ENCODE measurements around the gene NPTN.
"Not testable (repeated sequence)": the region's sequence is repeated elsewhere in the genome, so short reads cannot be mapped to it uniquely, and the experiment has no call there.

- TF ChIP-seq, protein P1, sequence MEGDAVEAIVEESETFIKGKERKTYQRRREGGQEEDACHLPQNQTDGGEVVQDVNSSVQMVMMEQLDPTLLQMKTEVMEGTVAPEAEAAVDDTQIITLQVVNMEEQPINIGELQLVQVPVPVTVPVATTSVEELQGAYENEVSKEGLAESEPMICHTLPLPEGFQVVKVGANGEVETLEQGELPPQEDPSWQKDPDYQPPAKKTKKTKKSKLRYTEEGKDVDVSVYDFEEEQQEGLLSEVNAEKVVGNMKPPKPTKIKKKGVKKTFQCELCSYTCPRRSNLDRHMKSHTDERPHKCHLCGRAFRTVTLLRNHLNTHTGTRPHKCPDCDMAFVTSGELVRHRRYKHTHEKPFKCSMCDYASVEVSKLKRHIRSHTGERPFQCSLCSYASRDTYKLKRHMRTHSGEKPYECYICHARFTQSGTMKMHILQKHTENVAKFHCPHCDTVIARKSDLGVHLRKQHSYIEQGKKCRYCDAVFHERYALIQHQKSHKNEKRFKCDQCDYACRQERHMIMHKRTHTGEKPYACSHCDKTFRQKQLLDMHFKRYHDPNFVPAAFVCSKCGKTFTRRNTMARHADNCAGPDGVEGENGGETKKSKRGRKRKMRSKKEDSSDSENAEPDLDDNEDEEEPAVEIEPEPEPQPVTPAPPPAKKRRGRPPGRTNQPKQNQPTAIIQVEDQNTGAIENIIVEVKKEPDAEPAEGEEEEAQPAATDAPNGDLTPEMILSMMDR (IDR thresholded peaks at IDR 0.05), result not testable (repeated sequence)
- TF ChIP-seq POLR2AphosphoS5 (IDR thresholded peaks at IDR 0.05), result not testable (repeated sequence)
Observed at GRCh38 chr15:73548925-73549324, 84.3 kb downstream of the NPTN start.

Data from breast epithelium (tissue), 3 donors.